Endothelial cell of umbilical vein (primary cell): ENCODE results near the gene B3GNT8.

Experiments used
- EZH2 ChIP-seq: IDR thresholded peaks from 2 replicates; pipeline ENCODE4 v1.6.1; 2012; ENCODE audit warnings: borderline replicate concordance, low read depth, mild to moderate bottlenecking, moderate library complexity, low read length, inconsistent platforms; ENCODE audit not compliant: severe bottlenecking
- FOS ChIP-seq: IDR thresholded peaks from 2 replicates; pipeline ENCODE4 v1.6.1; 2011; ENCODE audit warnings: mild to moderate bottlenecking, low read length, moderate library complexity, borderline replicate concordance; ENCODE audit not compliant: insufficient read depth
- GATA2 ChIP-seq: IDR thresholded peaks from 2 replicates; pipeline ENCODE4 v1.7.0; 2011; ENCODE audit warnings: low read depth, mild to moderate bottlenecking, moderate library complexity, mixed read lengths, low read length; ENCODE audit not compliant: insufficient read length, insufficient read depth
- POLR2A ChIP-seq: IDR thresholded peaks from 2 replicates; pipeline ENCODE4 v1.6.1; 2012; ENCODE audit warnings: low read depth, mild to moderate bottlenecking, control low read depth, low read length
- TF ChIP-seq, protein P1 (sequence below), 2 donors: IDR thresholded peaks; 1 replicate in 1 of 2; 2 replicates in 1 of 2; pipeline ENCODE4 v1.5.1; 2011; ENCODE audit warnings: low read length in 2 of 2, mild to moderate bottlenecking in 2 of 2, moderate library complexity in 2 of 2, control low read depth in 1 of 2, inconsistent platforms in 1 of 2, low read depth in 1 of 2; ENCODE audit not compliant: insufficient read depth in 1 of 2; ENCODE audit errors: extremely low read depth in 1 of 2

DNA sequence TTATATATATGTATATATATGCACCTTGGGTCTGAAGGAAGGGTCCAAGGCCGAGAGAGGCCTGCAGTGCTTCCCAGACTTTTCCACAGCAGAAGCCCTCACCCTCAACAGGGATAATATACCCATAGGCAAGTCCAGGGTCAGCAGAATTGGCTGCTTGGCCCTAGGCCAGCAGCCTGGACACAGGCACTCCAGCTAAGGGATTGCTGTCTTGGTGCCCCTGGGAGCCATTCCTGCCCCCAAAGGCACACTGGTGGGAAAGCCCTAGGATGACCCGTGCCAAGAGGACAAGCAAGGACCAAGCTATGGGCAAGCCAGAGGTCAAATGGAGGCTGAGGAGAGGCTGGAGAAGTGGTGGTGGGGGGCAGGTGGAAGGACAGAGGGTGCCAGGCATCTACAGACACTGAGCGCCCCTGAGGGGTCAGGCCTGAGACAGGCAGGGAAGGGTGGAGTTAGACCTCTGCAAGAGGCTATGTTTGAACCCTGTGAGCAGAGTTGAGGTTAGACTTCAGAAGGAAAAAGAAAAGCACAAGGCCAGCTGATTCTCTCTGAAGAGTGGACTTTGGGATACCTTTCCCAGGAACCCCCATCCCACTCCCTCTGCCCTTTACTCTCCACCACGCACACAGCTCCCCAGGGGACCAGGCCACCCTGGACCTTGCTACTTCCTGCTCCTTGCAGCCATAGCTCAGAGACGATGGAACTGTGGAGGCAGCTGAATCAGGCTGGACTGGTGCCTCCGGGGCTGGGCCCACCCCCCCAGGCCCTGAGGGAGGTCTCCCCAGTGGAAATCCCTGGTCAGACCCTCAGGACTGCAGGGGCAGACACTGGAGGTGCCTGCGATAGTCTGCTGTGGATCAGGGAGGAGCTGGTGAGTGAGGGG lies 15.5 kb upstream of the B3GNT8 start, which contains the start of gene ERICH4:
- TF ChIP-seq, protein P1, sequence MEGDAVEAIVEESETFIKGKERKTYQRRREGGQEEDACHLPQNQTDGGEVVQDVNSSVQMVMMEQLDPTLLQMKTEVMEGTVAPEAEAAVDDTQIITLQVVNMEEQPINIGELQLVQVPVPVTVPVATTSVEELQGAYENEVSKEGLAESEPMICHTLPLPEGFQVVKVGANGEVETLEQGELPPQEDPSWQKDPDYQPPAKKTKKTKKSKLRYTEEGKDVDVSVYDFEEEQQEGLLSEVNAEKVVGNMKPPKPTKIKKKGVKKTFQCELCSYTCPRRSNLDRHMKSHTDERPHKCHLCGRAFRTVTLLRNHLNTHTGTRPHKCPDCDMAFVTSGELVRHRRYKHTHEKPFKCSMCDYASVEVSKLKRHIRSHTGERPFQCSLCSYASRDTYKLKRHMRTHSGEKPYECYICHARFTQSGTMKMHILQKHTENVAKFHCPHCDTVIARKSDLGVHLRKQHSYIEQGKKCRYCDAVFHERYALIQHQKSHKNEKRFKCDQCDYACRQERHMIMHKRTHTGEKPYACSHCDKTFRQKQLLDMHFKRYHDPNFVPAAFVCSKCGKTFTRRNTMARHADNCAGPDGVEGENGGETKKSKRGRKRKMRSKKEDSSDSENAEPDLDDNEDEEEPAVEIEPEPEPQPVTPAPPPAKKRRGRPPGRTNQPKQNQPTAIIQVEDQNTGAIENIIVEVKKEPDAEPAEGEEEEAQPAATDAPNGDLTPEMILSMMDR (IDR thresholded peaks at IDR 0.05; ENCODE audit: extremely low read depth in 1 of 2, insufficient read depth in 1 of 2, low read depth in 1 of 2, low read length in 2 of 2) = no peak
- TF ChIP-seq GATA2 (no peak), POLR2A (no peak), EZH2 (no peak), FOS (no peak)
